ENCODE data around the gene CEP78.
"Not testable (repeated sequence)": the region's sequence is repeated elsewhere in the genome, so short reads cannot be mapped to it uniquely, and the experiment has no call there.

CEP78 gene

DNA sequence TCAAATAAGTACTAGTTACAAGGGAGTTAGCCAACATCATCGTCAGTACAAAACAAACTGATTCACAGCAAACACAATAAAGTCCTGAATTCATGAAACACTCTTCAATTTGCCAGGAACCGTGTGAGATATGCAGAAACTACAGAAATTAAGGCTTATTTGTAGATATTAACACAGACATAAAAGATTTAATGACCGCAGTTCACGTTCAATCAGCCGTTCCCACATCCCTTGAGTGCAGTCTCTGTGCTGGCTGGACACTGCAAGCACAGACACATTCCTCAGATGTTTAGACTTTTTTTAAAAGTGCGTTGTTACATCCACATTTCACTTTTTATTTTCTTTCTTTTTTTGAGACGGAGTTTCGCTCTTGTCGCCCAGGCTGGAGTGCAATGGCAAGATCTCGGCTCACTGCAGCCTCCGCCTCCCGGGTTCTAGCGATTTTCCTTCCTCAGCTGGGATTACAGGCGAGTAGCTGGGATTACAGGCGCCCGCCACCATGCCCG lies 566 bp upstream of the CEP78 start:
- no peak for DNase-seq

- no peak for DNase-seq
Measured at GRCh38 chr9:78236551-78236910, 656 bp downstream of the CEP78 start.

GRCh38 chr9:78238046-78239038 lies 2.5 kb downstream of the CEP78 start:
- no peak for DNase-seq

GRCh38 chr9:78239506-78239905 lies 3.6 kb downstream of the CEP78 start:
- no peak for DNase-seq

DNA sequence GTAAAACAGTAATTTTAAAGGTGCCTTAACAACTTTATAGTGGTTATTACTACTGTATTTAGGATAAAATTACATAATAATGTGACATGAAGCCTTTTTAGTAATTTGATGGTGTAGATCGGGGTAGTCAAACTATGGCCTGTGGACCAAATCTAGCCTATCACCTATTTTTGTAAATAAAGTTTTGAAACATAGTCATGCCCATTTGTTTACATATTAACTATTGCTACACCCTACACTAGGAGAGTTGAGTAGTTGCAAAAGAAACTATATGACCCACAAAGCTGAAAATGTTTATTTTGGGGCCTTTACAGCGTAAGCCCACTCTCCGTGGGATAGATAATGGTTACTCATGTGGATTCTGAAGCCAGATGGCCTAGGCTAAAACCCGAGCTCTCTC lies 6.2 kb downstream of the CEP78 start:
- no peak for DNase-seq

DNA sequence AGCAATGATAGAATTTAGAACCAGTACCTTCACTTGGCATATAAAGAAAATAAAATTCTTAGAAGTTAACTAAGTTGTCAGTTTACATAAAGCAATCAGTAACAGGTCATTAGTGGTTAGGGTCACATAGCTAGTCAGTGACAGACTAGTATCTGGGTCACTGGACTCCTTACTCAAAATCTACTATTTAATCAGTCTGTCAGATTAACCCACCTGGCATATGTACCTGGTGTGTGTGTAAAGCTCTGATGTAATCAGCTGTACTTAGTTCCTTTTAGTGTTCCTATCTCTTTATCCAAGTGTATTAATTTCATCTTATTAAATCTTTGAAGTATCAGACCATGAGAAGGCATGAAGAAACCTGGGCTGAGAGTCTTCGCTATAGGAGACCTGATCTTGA lies 7.3 kb downstream of the CEP78 start:
- no peak for DNase-seq

GRCh38 chr9:78245401-78245800 lies 9.5 kb downstream of the CEP78 start:
- DNase-seq: no peak

DNA sequence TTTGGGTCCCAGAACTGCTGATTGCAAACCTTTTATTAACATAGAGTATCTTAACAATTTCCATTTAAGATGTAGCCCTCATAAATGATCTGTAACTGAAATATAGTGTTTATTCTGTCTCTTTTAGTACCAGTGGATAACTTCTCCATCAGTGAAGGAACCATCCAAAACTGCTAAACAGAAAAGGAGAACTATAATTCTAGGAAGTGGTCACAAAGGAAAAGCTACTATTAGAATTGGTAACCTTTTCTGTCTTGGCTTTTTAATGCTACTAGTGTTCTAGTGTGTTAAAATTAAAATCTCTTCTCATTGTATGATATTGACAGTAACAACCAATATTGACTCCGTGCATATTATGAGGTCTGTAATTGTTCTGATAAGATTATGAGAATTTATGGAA lies 12.8 kb downstream of the CEP78 start:
- no peak for DNase-seq

DNA sequence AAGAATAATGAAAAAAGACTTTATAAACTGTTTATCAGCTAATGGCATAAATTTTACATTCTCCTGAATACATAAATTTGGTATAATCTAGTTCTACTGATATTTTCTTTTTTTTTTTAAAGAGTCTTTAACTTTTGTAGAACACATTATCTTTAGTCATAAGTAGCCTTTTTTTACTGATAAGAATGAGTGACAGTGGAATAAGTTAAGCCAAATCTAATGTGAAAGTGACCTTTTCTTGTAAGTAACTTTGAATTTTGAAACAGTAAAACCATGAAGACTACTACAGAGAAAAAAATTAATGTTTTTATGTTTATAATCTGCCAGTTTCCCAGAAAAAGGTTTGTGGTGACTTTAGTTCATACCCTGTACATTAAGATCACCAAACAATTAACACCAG lies 13.7 kb downstream of the CEP78 start:
- no peak for DNase-seq

DNA sequence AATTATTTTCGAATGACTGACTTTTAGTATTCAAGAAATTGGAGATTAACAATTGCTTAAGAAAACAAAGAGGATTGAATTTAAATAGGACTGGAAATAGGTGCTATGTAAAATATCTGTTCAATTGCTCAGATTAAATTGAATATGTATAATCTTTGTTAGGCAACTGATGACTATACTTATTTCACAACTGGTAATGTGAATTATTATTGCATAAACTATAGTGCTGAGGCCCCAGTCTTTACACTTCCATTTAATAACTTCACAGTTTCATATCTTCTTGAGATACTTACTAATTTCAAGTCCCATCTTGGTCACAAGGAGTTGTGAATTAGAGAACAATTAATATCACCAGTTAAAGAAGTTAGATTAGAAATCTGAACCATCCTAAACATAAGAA lies 16.7 kb downstream of the CEP78 start:
- no peak for DNase-seq

DNA sequence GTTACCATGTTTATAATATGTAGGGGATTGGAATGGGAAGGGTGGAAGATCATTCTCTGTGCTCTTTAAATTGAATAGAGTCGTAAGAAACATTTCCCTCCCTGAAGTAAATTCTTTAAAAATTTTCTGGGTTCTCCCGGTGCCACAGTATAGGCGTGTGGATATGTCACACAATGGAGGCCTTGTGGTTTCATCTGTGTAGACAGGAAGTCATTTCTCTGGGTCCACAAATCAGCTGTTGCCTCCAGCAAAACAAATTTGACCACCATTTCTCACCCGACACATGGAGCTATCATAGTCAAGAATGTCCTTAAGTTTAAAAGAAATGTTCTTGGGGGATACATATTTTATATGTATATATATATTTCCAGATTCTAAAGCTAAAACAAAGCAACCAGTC lies 17.4 kb downstream of the CEP78 start:
- no peak for DNase-seq

DNA sequence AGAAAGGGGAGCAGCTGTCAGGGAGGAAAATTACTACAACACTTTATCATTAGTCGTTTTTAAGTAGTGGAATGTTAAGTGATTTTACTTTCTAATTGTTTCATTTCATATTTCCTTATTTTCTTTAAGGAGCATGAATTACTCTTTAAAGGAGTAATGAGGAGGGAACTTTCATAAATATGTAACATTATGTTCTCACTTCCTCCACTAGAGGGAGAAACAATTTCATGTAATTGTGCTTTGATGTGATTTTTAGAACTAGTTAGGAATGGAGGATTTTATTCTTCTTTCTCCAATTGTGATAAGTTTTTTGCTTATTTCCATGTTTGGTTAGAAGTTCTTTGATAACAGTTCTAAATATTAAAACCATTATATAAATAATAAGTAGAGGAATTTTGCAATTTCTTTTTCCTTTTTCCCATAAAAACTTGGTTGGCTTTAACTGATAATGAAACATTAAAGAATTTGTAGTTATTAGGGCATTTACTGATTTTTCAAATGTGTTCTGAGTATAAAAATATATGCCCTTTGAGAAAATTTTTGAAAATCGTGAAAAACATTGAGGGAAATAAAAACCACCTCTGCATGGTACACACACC lies 25.6 kb downstream of the CEP78 start:
- no peak for DNase-seq

GRCh38 chr9:78262655-78263054 lies 26.8 kb downstream of the CEP78 start:
- DNase-seq: no peak

DNA sequence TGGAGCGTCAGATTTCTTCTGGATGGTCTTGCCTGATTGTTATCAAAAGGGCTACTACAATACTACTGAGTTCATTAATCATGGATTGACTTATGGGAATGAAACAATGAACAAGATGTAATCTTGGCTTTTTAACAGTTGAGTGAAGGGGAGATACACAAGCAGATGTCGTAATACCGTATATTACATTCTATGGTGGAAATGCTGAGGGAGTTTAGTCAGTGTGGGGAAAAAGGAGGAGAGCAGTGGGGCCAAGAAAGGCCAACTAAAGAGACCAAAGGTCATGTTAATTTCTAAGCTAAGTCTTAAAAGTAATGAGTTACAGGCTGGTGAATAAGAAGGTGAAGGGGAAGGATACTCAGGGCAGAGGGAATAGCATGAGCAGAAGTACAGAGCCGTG lies 32.0 kb downstream of the CEP78 start:
- no peak for DNase-seq

GRCh38 chr9:78269784-78270183 lies 33.9 kb downstream of the CEP78 start:
- peak; percentile 13 for DNase-seq

DNA sequence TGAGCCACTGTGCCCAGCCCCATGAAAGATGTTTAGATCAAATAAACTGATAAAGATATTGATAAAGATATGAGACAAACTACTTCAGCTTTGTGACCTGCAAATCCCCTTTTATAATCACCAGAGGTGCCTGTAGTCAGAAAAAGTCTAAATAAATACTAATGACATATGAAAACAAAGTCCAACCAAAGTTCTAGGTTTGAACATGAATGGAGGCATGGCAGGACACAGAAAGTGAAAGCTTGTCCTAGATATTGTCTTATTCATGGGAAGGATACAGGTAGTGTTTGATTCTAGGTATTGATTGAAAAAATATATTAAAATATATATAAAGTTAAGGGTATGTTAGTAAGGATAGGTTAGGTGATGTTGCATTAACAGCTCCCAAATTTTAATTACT lies 36.4 kb downstream of the CEP78 start:
- DNase-seq: no peak

DNA sequence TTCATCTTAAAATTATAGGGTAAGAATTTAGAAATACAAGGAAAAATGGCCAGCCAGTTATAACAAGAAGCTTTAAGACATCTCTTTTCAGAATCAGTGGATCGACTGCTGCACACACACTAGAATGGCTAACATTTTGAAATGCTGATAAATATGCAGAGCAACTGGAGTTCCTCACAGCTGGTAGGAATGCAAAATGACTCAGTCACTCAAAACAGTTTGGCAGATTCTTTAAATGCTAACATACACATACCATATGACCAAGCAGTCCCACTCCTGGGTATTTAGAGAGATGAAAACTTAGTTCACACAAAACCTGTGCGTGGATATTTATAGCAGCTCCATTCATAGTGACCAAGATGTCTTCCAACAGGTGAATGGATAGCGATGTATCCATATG lies 37.9 kb downstream of the CEP78 start:
- DNase-seq: no peak

DNA sequence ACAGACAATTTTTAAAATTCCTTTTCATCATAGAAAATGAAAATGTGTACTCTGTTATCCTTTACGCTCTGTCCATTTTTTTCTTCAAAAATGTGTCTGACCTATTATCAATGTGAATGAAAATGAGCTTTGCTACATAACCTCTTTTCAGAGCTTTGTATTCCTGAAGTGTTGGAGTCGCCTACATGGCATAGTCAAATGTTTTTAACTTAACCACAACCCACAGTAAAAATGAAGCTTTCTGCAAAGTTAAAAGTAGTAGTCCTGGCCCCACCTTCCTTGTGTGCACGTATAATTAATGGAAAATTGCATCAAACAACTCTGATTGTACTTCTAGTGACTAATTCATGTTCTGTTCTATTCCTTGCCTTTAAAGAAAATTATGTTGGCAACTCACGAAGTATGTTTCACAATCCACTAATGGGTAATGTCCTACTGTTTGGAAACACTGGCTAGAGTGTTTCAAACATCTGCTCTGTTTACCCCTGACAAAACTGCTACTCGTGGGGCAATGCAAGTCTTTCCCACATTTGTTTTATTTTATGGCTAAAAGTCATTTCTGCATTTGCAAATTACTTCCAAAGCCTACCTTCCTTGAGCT lies 42.4 kb downstream of the CEP78 start:
- DNase-seq: no peak

DNA sequence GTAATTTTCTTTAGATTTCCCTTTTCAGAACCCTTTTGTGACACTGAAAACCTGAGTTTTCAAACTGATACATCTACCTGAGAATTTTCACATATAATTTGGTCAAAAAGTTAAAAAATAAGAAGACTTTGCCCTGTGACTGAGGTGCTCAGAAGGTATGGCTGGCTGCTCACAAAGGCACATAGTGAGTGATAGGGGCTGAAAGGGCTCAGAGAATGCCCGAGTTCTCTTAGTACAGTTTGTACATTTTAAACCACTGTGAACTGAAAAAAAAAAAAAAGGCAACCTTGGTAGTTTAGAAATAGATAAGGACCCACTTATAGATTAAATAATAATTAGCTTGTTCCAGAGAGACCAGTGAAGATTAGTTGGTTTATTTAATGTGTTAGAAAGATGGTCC lies 42.9 kb downstream of the CEP78 start:
- DNase-seq: no peak

- no peak for DNase-seq
Measured at GRCh38 chr9:78280982-78281668, 45.2 kb downstream of the CEP78 start.

DNA sequence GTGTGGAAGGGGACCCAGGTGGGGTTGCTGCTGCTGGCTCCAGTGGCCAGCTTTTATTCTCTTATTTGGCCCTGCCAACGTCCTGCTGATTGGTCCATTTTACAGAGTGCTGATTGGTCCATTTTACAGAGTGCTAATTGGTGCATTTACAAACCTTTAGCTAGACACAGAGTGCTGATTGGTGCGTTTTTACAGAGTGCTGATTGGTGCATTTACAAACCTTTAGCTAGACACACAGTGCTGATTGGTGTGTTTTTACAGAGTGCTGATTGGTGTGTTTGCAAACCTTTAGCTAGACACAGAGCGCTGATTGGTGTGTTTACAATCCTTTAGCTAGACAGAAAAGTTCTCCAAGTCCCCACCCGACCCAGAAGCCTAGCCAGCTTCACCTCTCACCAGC lies 48.3 kb downstream of the CEP78 start:
- DNase-seq: not testable (repeated sequence)

GRCh38 chr9:78286125-78286524 lies 50.2 kb downstream of the CEP78 start:
- DNase-seq: no peak

DNA sequence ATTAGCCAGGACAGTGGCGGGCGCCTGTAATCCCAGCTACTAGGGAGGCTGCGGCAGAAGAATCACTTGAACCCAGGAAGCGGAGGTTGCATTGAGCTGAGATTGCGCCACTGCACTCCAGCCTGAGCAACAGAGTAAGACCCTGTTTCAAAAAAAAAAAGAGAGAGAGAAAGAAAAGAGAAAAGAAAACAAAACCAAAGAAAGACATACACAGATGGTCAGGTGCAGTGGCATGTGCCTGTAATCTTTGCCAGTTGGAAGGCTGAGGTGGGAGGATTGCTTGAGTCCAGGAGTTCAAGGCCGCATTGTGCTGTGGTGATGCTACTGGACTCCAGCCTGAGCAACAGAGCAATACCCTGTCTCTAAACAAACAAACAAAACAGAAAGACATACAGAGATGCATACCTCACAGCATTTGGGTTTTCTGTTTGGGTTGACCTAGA lies 51.1 kb downstream of the CEP78 start:
- no peak for DNase-seq
